ENCODE data around the gene ZNF689.

GRCh38 chr16:30658731-30659506 lies 48.7 kb upstream of the ZNF689 start:
- TF ChIP-seq CTCF (conservative IDR thresholded peaks at IDR 0.05) (peak; percentile 5; the same call in 1 of the 2 replicates), EZH2 (IDR thresholded peaks at IDR 0.05; ENCODE audit: low read depth) (no peak)

Data from PC-9 (cell line).